Ishikawa (cell line): ENCODE measurements around the gene RPS15.

Experiments used
- CEBPB ChIP-seq: IDR thresholded peaks from 2 replicates; pipeline ENCODE4 v1.6.1; 2012
- CREB1 ChIP-seq: IDR thresholded peaks from 2 replicates; pipeline ENCODE4 v1.6.1; 2012; ENCODE audit warnings: low read depth
- EGR1 ChIP-seq: IDR thresholded peaks from 2 replicates; pipeline ENCODE4 v1.6.1; 2012
- EP300 ChIP-seq: IDR thresholded peaks from 2 replicates; pipeline ENCODE4 v1.6.1; 2012; ENCODE audit warnings: borderline replicate concordance
- FOXM1 ChIP-seq: IDR thresholded peaks from 2 replicates; pipeline ENCODE4 v1.6.1; 2012; ENCODE audit warnings: low read depth, borderline replicate concordance
- MAX ChIP-seq: IDR thresholded peaks from 2 replicates; pipeline ENCODE4 v1.6.1; 2012
- NFIC ChIP-seq: IDR thresholded peaks from 2 replicates; pipeline ENCODE4 v1.6.1; 2012
- RAD21 ChIP-seq: IDR thresholded peaks from 2 replicates; pipeline ENCODE4 v1.6.1; 2012; ENCODE audit warnings: low read depth
- REST ChIP-seq: IDR thresholded peaks from 2 replicates; pipeline ENCODE4 v1.6.1; 2012; ENCODE audit warnings: low read depth, mild to moderate bottlenecking
- TAF1 ChIP-seq: IDR thresholded peaks from 2 replicates; pipeline ENCODE4 v1.6.1; 2012; ENCODE audit warnings: low read depth, mild to moderate bottlenecking
- TCF12 ChIP-seq: IDR thresholded peaks from 2 replicates; pipeline ENCODE4 v1.6.1; 2012; ENCODE audit warnings: low read depth
- TEAD4 ChIP-seq: IDR thresholded peaks from 2 replicates; pipeline ENCODE4 v1.6.1; 2012
- YY1 ChIP-seq: IDR thresholded peaks from 2 replicates; pipeline ENCODE4 v1.6.1; 2012; ENCODE audit warnings: low read depth
- ZBTB7A ChIP-seq: IDR thresholded peaks from 2 replicates; pipeline ENCODE4 v1.6.1; 2012; ENCODE audit warnings: low read depth
- TF ChIP-seq, protein P1 (sequence below): IDR thresholded peaks from 2 replicates; pipeline ENCODE4 v1.6.1; 2012

Gene RPS15

DNA sequence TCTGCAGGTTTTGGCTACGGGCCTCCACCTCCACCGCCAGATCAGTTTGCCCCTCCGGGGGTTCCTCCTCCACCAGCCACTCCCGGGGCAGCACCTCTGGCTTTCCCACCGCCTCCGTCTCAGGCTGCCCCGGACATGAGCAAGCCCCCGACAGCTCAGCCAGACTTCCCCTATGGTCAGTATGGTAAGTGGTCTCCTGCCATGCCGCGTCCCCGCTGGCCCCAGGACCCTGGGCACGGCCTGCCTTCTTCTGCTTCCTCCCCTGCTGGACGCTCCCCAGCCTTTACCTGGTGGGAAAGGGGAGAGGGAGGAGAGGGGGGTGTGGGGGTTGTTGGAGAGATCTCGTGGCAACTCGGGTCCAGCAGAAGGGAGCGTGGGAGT is 5.7 kb upstream of the RPS15 start:
- TF ChIP-seq TEAD4 (no peak), FOXM1 (no peak), TCF12 (no peak), REST (no peak)

DNA sequence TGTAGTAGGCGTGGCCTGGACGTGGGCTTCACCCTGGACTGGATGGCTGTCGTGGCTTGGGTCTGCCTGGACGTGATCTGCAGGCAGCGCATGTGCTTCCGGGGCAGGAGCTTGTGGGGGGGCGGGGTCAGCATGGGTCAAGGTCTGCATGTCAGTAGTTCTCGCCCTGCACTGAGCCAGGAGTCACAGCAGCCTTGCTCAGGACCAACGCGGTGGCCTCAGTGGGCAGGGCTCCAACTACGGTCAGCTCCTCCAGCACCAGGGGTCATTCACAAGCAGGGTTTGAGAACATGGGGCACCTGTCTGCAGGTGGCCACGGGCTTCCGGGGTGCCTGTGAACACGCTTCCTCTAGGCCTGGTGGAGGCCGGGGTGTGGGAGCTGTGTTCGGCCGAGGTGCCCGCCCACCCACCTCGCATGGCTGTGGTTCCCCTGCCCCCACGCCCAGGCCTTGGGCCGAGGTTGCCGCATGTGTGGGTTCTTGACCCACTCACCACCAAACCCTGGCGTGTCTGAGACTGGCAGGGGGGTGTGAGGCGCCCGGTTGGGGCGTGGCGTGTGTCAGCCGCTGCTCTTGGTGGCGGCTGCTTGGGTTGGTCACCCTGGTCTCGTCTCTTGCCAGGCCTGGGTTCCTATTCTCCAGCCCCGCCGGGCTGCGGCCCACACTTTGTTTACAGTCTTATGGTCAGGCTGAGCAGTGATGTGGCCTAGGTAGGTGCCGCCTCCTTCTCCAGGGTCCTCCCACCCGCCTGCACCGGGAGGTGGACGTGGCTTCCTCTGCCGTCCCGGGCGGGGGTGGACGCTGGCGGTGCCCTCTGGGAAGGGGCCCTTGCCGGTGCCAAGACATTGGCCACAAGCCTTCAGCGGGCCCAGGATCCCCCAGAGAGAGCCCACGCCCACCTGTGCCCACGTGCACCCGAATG is 4.8 kb upstream of the RPS15 start:
- no peak for TF ChIP-seq RAD21
- no peak for TF ChIP-seq FOXM1
- TF ChIP-seq CEBPB: no peak
- no peak for TF ChIP-seq YY1
- no peak for TF ChIP-seq REST

GRCh38 chr19:1434040-1434366 is 4.2 kb upstream of the RPS15 start:
- no peak for TF ChIP-seq TCF12
- TF ChIP-seq CEBPB: no peak
- TF ChIP-seq EP300: no peak
- no peak for TF ChIP-seq RAD21
- TF ChIP-seq FOXM1: no peak
- TF ChIP-seq TEAD4: no peak
- TF ChIP-seq CREB1: no peak
- TF ChIP-seq, protein P1, sequence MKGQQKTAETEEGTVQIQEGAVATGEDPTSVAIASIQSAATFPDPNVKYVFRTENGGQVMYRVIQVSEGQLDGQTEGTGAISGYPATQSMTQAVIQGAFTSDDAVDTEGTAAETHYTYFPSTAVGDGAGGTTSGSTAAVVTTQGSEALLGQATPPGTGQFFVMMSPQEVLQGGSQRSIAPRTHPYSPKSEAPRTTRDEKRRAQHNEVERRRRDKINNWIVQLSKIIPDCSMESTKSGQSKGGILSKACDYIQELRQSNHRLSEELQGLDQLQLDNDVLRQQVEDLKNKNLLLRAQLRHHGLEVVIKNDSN: no peak
- TF ChIP-seq ZBTB7A: no peak
- TF ChIP-seq MAX: no peak
- no peak for TF ChIP-seq YY1

- TF ChIP-seq NFIC (no peak), YY1 (no peak), FOXM1 (no peak), TAF1 (no peak), EGR1 (no peak), CREB1 (no peak), REST (no peak), EP300 (no peak), TCF12 (no peak), CEBPB (no peak), ZBTB7A (no peak), TEAD4 (no peak), RAD21 (no peak)
- TF ChIP-seq, protein P1: no peak
Observed at GRCh38 chr19:1434577-1435060, 3.6 kb upstream of the RPS15 start.
